HL-60 (cell line): ENCODE data around the gene MTR.
A peak's percentile ranks its signal among the peaks of the same experiment; 100 is the strongest.

Source experiments
- DNase-seq, 2 experiments: peaks; one replicate each; pipeline ENCODE4 v3.0.0-alpha.2; 2010 to 2020; ENCODE audit warnings: low read depth in 1 of 2, low spot score in 1 of 2
- H3K27ac ChIP-seq: fragments of 250-450 bp; sonication (Bioruptor Pico); replicated peaks from 2 replicates; pipeline ENCODE4 v1.5.1; 2020; ENCODE audit warnings: mild to moderate bottlenecking, moderate library complexity
- H3K27me3 ChIP-seq: fragments of 250-450 bp; sonication (Bioruptor Pico); 2 replicates; pipeline ENCODE4 v1.5.1; 2021; ENCODE audit warnings: mild to moderate bottlenecking, moderate library complexity; ENCODE audit not compliant: insufficient read depth, poor library complexity, severe bottlenecking
- H3K4me3 ChIP-seq: replicated peaks from 2 replicates; pipeline ENCODE4 v1.5.1; 2011; ENCODE audit warnings: mild to moderate bottlenecking, control low read depth, low read length; ENCODE audit not compliant: insufficient read depth
- GABPA ChIP-seq: IDR thresholded peaks from 2 replicates; pipeline ENCODE4 v1.6.1; 2012; ENCODE audit warnings: low read depth
- POLR2AphosphoS5 ChIP-seq: IDR thresholded peaks from 2 replicates; pipeline ENCODE4 v1.6.1; 2012; ENCODE audit warnings: low read depth
- REST ChIP-seq: IDR thresholded peaks from 2 replicates; pipeline ENCODE4 v1.6.1; 2012; ENCODE audit warnings: low read depth; ENCODE audit not compliant: insufficient replicate concordance
- SPI1 ChIP-seq: IDR thresholded peaks from 2 replicates; pipeline ENCODE4 v1.6.1; 2012; ENCODE audit warnings: low read depth, mild to moderate bottlenecking, borderline replicate concordance
- TF ChIP-seq, protein P1 (sequence below): IDR thresholded peaks from one replicate; pipeline ENCODE4 v1.5.1; 2011; ENCODE audit warnings: low read length, control low read depth, inconsistent platforms; ENCODE audit not compliant: insufficient read depth

Gene MTR

DNA sequence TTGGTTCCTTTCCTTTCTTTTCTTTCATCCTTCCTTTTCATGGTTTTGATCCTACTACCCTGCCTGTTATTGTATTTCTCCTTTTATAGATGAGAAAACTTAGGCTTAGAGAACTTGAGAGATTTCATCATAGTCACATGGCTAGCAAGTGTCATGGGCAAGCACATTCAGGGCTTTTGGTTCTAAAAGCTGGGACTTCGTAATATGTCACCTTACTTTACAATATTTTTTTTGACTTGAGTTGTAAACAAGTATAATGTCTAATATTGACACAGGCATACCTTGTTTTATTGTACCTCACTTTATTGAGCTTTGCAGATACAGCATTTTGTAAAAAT, 70.7 kb downstream of the MTR start:
- DNase-seq, result no peak
- Histone ChIP-seq H3K4me3 (no peak overlapping the region), H3K27me3 (no peaks in the 10 kb centered on the region), H3K27ac (no peak overlapping the region)
- TF ChIP-seq REST, result no peak
- TF ChIP-seq, protein P1, sequence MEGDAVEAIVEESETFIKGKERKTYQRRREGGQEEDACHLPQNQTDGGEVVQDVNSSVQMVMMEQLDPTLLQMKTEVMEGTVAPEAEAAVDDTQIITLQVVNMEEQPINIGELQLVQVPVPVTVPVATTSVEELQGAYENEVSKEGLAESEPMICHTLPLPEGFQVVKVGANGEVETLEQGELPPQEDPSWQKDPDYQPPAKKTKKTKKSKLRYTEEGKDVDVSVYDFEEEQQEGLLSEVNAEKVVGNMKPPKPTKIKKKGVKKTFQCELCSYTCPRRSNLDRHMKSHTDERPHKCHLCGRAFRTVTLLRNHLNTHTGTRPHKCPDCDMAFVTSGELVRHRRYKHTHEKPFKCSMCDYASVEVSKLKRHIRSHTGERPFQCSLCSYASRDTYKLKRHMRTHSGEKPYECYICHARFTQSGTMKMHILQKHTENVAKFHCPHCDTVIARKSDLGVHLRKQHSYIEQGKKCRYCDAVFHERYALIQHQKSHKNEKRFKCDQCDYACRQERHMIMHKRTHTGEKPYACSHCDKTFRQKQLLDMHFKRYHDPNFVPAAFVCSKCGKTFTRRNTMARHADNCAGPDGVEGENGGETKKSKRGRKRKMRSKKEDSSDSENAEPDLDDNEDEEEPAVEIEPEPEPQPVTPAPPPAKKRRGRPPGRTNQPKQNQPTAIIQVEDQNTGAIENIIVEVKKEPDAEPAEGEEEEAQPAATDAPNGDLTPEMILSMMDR, result no peak

GRCh38 chr1:236868625-236869467, 73.8 kb downstream of the MTR start:
- DNase-seq, result peak; percentile 53 to 57
- no peaks in the 10 kb centered on the region for H3K27me3 ChIP-seq
- H3K27ac ChIP-seq, result peak overlapping the region; percentile 17; the same call in 1 of the 2 replicates
- H3K4me3 ChIP-seq, result no peak overlapping the region
- TF ChIP-seq, protein P1, result peak; percentile 84
- TF ChIP-seq POLR2AphosphoS5, result no peak

- TF ChIP-seq REST (no peak), GABPA (no peak), POLR2AphosphoS5 (no peak), SPI1 (no peak)
- TF ChIP-seq, protein P1, result no peak
- no peaks in the 10 kb centered on the region for H3K27me3 ChIP-seq
- DNase-seq, result peak in 1 of 2 experiments; percentile 18
- H3K4me3 ChIP-seq, result no peak overlapping the region
- H3K27ac ChIP-seq, result peak overlapping the region; percentile 66
Measured at GRCh38 chr1:236869911-236870310, 74.8 kb downstream of the MTR start.

GRCh38 chr1:236870721-236871120, 75.6 kb downstream of the MTR start:
- H3K4me3 ChIP-seq, result no peak overlapping the region
- DNase-seq, result peak; percentile 72 to 85
- H3K27me3 ChIP-seq, result no peaks in the 10 kb centered on the region
- TF ChIP-seq REST (no peak), SPI1 (peak; percentile 78; the same call in 1 of the 2 replicates), GABPA (no peak)
- peak overlapping the region; percentile 66 for H3K27ac ChIP-seq
